AG09309 (cell line): ENCODE data around the gene EPHA2.
"Not testable (repeated sequence)": the region's sequence is repeated elsewhere in the genome, so short reads cannot be mapped to it uniquely, and the experiment has no call there.

Source experiments
- DNase-seq: peaks from one replicate; pipeline ENCODE4 v3.0.0-alpha.2; 2010; ENCODE audit warnings: low read depth
- H3K4me3 ChIP-seq: 2 replicates; pipeline ENCODE4 v1.5.1; 2011; ENCODE audit warnings: mild to moderate bottlenecking, low read depth, low read length, moderate library complexity; ENCODE audit not compliant: control insufficient read depth
- CTCF ChIP-seq: IDR thresholded peaks from 2 replicates; pipeline ENCODE4 v1.5.1; 2011; ENCODE audit warnings: mild to moderate bottlenecking, low read depth, low read length, inconsistent platforms; ENCODE audit not compliant: insufficient read depth, control insufficient read depth; ENCODE audit errors: missing control alignments

Gene EPHA2

GRCh38 chr1:16111771-16112595 lies 43.9 kb downstream of the EPHA2 start:
- TF ChIP-seq CTCF: no peak
- no peak overlapping the region for H3K4me3 ChIP-seq
- DNase-seq: peak; percentile 66

DNA sequence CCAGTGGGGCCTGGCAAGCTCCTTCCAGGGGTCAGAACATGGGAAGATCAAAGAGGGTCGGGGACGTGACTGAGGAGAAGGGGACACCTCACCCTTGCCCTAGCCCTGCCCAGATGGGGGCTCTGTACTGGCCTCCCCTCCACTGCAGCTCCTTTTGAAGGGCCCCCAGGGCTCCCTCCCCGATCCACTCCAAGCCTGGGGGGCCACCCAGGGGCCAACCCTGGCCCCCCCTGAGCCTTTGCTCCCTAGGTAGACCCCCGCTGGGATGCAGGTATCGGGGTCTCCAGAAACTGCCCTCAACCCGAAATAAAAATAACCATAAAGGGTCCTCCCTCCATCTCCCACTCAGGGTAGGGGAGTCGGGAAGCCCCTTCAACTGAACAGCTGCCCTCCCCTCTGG lies 45.0 kb downstream of the EPHA2 start:
- no peak for DNase-seq
- no peak for TF ChIP-seq CTCF
- no peak overlapping the region for H3K4me3 ChIP-seq

- no peak overlapping the region for H3K4me3 ChIP-seq
- no peak for DNase-seq
- no peak for TF ChIP-seq CTCF
Observed at GRCh38 chr1:16110456-16110855, 45.4 kb downstream of the EPHA2 start.

DNA sequence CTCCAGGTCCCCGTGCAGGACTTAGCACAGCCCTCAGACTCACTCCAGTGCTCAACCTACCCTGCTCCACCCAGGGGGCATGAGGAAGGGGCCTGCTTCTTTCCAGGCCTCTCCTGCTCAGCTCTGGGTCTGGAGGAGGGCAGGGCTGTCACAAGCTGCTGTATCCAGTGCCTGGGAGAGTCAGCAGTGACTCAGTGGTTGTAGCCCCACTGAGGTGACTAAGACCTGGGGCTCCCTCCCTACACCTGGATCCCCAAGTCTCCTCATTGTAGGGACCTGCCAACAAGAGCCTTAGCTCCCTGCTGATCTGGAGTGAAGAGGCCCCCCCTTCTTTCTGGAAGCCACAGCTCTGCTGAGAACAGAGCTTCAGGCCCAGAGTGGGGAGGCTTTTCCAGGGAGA lies 46.3 kb downstream of the EPHA2 start:
- no peak for DNase-seq
- H3K4me3 ChIP-seq: no peak overlapping the region
- TF ChIP-seq CTCF: no peak

DNA sequence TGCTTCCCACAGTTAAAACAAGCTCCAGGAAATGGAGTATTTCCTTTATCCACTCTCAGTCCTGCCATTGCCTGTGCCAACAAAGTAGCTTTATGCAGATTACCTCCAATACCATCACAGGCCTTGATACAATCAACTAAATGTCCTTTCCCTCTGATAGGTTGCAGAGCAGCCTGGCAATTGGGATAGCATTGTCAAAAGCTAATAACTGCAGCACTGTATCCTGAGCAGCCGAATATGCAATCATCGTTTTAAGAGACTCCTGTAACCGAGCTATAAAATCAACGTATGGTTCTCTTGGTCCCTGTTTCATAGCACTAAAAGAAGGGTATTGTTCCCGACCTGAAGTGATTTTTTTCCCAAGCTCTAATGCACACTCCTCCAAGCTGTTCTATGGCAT lies 48.8 kb downstream of the EPHA2 start:
- H3K4me3 ChIP-seq, DNase-seq: not testable (repeated sequence)

DNA sequence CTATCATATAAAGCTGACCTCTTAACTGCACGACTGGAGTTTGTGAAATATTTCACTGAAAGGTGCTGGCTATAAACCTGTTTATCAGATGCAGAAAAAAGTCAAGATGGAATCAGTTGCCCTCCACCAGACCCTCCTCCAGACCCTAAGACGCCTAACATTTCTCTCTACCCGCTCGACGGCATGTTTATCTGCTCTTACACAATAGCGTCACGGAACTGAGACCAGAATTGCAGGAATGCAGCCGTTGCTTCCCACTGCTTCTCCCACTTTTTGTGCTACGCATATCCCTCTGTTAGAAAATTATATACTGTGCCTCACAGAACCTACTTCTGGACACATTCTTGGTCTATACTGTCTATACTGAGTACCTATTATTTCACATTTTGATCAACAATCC lies 54.2 kb downstream of the EPHA2 start:
- no peak for DNase-seq
- no peak for TF ChIP-seq CTCF
- H3K4me3 ChIP-seq: no peak overlapping the region

GRCh38 chr1:16099412-16099811 lies 56.5 kb downstream of the EPHA2 start:
- no peak for TF ChIP-seq CTCF
- DNase-seq: no peak

More at GRCh38 chr1:16099412-16099811, 56.5 kb downstream of the EPHA2 start:
- no peak overlapping the region for H3K4me3 ChIP-seq
